Measurements from ENCODE around the gene BCAS3.
"Not testable (repeated sequence)": the region's sequence is repeated elsewhere in the genome, so short reads cannot be mapped to it uniquely, and the experiment has no call there.

BCAS3 gene

DNA sequence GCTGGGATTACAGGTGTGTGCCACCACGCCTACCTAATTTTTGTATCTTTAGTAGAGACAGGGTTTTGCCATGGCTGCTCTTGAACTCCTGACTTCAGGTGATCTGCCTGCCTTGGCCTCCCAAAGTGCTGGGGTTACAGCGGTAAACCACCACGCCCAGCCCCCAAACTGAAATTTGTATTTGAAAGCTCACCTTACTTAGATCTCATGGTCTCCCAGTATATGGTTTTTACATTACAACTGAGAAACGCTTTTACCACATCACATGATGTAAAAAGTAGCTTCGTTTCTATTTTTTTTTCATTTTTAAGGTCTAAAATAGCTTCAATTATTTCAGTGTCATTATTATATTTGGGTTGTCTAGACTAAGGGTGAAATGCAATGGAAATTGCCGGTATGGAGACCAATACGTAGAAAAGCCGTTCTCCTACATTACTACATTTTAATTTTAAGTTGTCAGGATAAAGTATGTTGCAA lies 93.3 kb downstream of the BCAS3 start:
- no peak for ATAC-seq

DNA sequence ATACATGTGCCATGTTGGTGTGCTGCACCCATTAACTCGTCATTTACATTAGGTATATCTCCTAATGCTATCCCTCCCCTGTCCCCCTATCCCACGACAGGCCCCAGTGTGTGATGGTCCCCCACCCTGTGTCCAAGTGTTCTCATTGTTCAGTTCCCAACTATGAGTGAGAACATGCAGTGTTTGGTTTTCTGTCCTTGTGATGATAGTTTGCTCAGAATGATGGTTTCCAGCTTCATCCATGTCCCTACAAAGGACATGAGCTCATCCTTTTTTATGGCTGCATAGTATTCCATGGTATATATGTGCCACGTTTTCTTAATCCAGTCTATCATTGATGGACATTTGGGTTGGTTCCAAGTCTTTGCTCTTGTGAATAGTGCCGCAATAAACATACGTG lies 94.0 kb downstream of the BCAS3 start:
- ATAC-seq, result not testable (repeated sequence)

More for the DNA sequence above, 93.3 kb downstream of the BCAS3 start:
- TF ChIP-seq TSHZ2 (CRISPR knock-in tag; IDR thresholded peaks at IDR 0.05) (no peak), ZFP30 (CRISPR knock-in tag; IDR thresholded peaks at IDR 0.05) (no peak), BACH2 (CRISPR knock-in tag; IDR thresholded peaks at IDR 0.05; ENCODE audit: borderline replicate concordance) (no peak), PATZ1 (CRISPR knock-in tag; IDR thresholded peaks at IDR 0.05; ENCODE audit: borderline replicate concordance) (no peak), ISL1 (CRISPR knock-in tag; IDR thresholded peaks at IDR 0.05) (no peak), ARNTL (CRISPR knock-in tag; IDR thresholded peaks at IDR 0.05; ENCODE audit: borderline replicate concordance, low read depth) (no peak), TCF4 (CRISPR knock-in tag; IDR thresholded peaks at IDR 0.05; ENCODE audit: borderline replicate concordance) (no peak), CSDC2 (CRISPR knock-in tag; IDR thresholded peaks at IDR 0.05) (no peak), TOX (CRISPR knock-in tag; IDR thresholded peaks at IDR 0.05; ENCODE audit: borderline replicate concordance) (no peak), ZC3H10 (CRISPR knock-in tag; IDR thresholded peaks at IDR 0.05) (no peak), ZNF8 (CRISPR knock-in tag; IDR thresholded peaks at IDR 0.05) (no peak), ESRRG (CRISPR knock-in tag; IDR thresholded peaks at IDR 0.05) (no peak), OSR1 (CRISPR knock-in tag; IDR thresholded peaks at IDR 0.05) (no peak)
- TF ChIP-seq, protein P1, sequence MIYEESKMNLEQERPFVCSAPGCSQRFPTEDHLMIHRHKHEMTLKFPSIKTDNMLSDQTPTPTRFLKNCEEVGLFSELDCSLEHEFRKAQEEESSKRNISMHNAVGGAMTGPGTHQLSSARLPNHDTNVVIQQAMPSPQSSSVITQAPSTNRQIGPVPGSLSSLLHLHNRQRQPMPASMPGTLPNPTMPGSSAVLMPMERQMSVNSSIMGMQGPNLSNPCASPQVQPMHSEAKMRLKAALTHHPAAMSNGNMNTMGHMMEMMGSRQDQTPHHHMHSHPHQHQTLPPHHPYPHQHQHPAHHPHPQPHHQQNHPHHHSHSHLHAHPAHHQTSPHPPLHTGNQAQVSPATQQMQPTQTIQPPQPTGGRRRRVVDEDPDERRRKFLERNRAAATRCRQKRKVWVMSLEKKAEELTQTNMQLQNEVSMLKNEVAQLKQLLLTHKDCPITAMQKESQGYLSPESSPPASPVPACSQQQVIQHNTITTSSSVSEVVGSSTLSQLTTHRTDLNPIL (CRISPR knock-in tag; IDR thresholded peaks at IDR 0.05; ENCODE audit: low read depth), result no peak
- TF ChIP-seq, protein P2, sequence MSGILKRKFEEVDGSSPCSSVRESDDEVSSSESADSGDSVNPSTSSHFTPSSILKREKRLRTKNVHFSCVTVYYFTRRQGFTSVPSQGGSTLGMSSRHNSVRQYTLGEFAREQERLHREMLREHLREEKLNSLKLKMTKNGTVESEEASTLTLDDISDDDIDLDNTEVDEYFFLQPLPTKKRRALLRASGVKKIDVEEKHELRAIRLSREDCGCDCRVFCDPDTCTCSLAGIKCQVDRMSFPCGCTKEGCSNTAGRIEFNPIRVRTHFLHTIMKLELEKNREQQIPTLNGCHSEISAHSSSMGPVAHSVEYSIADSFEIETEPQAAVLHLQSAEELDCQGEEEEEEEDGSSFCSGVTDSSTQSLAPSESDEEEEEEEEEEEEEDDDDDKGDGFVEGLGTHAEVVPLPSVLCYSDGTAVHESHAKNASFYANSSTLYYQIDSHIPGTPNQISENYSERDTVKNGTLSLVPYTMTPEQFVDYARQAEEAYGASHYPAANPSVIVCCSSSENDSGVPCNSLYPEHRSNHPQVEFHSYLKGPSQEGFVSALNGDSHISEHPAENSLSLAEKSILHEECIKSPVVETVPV (CRISPR knock-in tag; IDR thresholded peaks at IDR 0.05), result no peak
- TF ChIP-seq, protein P3, sequence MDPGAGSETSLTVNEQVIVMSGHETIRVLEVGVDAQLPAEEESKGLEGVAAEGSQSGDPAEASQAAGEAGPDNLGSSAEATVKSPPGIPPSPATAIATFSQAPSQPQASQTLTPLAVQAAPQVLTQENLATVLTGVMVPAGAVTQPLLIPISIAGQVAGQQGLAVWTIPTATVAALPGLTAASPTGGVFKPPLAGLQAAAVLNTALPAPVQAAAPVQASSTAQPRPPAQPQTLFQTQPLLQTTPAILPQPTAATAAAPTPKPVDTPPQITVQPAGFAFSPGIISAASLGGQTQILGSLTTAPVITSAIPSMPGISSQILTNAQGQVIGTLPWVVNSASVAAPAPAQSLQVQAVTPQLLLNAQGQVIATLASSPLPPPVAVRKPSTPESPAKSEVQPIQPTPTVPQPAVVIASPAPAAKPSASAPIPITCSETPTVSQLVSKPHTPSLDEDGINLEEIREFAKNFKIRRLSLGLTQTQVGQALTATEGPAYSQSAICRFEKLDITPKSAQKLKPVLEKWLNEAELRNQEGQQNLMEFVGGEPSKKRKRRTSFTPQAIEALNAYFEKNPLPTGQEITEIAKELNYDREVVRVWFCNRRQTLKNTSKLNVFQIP (CRISPR knock-in tag; IDR thresholded peaks at IDR 0.05; ENCODE audit: borderline replicate concordance, low read depth), result no peak

- ATAC-seq, result no peak
- TF ChIP-seq GLIS3 (CRISPR knock-in tag; IDR thresholded peaks at IDR 0.05), result no peak
- no peak for TF ChIP-seq ZC3H10 (CRISPR knock-in tag; IDR thresholded peaks at IDR 0.05)
- TF ChIP-seq, protein P1 (CRISPR knock-in tag; IDR thresholded peaks at IDR 0.05; ENCODE audit: low read depth), result no peak
- TF ChIP-seq CSDC2 (CRISPR knock-in tag; IDR thresholded peaks at IDR 0.05), result no peak
- no peak for TF ChIP-seq ZNF8 (CRISPR knock-in tag; IDR thresholded peaks at IDR 0.05)
- TF ChIP-seq ZNF565 (CRISPR knock-in tag; conservative IDR thresholded peaks at IDR 0.05; ENCODE audit: low read depth), result no peak
- TF ChIP-seq ESRRG (CRISPR knock-in tag; IDR thresholded peaks at IDR 0.05), result no peak
- TF ChIP-seq ZFP30 (CRISPR knock-in tag; IDR thresholded peaks at IDR 0.05), result no peak
- TF ChIP-seq ZFP3 (CRISPR knock-in tag; IDR thresholded peaks at IDR 0.05), result no peak
- TF ChIP-seq ISL1 (CRISPR knock-in tag; IDR thresholded peaks at IDR 0.05), result no peak
- TF ChIP-seq PATZ1 (CRISPR knock-in tag; IDR thresholded peaks at IDR 0.05; ENCODE audit: borderline replicate concordance), result no peak
- no peak for TF ChIP-seq TCF4 (CRISPR knock-in tag; IDR thresholded peaks at IDR 0.05; ENCODE audit: borderline replicate concordance)
- TF ChIP-seq ARNTL (CRISPR knock-in tag; IDR thresholded peaks at IDR 0.05; ENCODE audit: borderline replicate concordance, low read depth), result no peak
- no peak for TF ChIP-seq ZNF70 (CRISPR knock-in tag; IDR thresholded peaks at IDR 0.05)
- no peak for TF ChIP-seq OSR1 (CRISPR knock-in tag; IDR thresholded peaks at IDR 0.05)
- TF ChIP-seq, protein P3 (CRISPR knock-in tag; IDR thresholded peaks at IDR 0.05; ENCODE audit: borderline replicate concordance, low read depth), result no peak
- no peak for TF ChIP-seq SNAI2 (CRISPR knock-in tag; IDR thresholded peaks at IDR 0.05)
- TF ChIP-seq RARB (CRISPR knock-in tag; IDR thresholded peaks at IDR 0.05), result no peak
These were observed 95.9 kb downstream of the BCAS3 start for GRCh38 chr17:60773552-60773951.
